Colon (tissue), 2 donors: ENCODE data around the gene FREM1.
A peak's percentile ranks its signal among the peaks of the same experiment; 100 is the strongest.

ENCODE experiments used
- FAIRE-seq: peaks from 2 replicates; lab custom pipeline; 2012; peaks lifted over from hg19 to GRCh38; lab: Jason Lieb, UNC
- donor health status: control.
- donor health status: control.

The FREM1 gene

DNA sequence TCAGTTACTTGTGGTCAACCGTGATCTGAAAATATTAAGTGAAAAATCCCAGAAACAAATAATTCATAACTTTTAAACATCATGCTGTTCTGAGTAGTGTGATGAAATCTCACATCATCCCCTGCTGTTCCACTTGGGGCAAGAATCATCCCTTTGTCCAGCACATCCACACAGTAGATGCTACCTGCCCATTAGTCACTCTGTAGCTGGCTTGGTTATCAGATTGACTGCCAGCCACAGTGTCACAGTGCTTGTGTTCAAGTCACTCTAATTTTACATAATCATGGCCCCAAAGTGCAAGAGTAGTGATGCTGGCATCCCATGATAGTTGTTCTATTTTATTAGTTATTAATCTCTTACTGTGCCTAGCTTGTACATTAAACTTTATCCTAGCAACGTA, 148.6 kb downstream of the FREM1 start:
- FAIRE-seq = no peak

DNA sequence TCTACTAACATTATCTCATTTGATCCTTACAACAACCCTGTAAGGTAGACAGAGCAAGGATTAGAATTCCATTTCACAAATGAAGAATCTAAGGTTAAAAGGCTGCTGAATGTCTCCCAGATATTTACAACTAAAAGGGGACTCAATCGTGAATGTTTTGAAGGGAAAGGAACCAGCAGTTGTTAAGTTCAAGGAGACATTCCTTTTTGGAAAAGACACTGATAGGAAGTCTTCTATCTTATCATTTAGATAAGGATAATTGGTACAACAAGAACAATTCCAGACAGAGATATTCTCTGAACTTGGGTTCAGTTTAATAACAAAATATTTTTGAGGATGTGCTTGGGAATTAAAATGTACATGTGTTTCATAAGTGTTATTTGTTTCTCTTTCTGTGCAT, 150.2 kb downstream of the FREM1 start:
- FAIRE-seq = no peak

DNA sequence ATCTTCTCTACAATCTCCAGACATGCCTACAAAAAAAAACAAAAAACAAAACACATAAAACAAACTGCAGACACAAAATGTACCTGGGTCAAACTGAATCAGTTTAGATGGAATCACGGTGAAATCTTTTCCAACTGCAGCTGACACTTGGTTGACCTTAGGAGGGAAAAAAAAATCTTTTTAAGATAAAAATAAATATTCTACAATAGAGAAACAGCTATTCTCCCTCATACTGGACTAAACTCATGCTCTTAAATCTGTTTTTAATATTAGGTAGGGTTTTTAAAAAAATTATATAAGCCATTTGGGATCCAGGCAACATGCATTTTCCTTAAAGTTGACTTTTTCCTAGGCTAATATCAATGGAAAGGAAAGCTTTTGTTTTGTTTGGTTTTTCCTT, 153.9 kb downstream of the FREM1 start:
- FAIRE-seq = no peak

DNA sequence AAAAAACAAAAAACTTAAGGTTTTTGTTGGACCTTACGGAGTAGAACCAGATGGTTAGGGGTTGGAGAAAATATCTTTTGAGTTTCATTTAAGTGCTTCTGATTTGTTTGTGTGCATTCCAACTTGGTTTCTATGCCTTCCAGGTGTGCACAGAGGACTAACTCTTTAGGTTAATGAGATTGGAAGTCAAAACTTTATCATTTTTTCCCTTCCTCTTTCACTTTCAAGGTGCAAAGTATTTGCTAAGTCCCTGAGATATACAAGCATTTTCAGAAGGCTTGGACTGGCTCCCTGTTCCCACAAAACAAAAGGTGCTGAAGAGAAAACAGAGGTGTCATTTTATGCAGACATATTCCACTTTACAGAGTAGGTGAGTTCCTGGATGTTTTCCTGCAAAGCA, 157.4 kb downstream of the FREM1 start:
- no peak for FAIRE-seq

DNA sequence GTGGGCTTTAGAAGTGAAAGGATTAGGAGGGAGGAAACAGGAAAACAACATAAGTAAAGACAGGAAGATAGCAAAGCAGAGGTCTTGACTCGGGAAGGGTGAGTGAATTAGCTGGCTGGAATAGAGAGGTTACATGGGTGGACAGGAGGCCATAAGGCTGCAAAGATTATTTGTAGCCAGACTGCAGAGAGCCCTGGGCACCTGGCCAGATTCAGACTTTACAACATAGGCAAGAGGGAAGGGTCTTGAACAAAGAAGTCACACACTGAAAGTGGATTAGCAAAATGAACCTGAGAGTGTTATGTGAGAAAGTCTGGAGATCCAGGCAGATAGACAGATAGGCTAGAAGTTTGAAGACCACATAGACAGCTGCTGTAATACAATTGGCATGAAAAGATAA, 158.0 kb downstream of the FREM1 start:
- FAIRE-seq = no peak

DNA sequence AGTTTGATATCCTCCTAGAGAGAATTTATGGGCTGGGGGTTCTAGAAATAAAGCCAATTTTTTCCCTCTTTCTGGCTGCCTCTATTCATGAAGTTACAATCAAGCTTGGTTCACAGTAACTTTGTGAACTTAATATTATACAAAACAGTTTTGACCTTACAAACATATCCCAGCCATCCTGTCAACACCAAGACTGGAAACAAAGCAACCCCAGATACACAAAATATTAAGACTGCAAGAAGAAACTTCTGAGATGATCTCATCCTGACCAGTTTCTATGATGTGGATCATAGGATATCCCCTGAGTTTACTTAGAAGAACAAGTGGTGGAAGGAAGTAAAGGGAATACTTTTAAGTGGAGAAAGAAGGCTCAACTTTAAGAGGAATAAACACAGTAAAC, 159.4 kb downstream of the FREM1 start:
- FAIRE-seq = no peak

DNA sequence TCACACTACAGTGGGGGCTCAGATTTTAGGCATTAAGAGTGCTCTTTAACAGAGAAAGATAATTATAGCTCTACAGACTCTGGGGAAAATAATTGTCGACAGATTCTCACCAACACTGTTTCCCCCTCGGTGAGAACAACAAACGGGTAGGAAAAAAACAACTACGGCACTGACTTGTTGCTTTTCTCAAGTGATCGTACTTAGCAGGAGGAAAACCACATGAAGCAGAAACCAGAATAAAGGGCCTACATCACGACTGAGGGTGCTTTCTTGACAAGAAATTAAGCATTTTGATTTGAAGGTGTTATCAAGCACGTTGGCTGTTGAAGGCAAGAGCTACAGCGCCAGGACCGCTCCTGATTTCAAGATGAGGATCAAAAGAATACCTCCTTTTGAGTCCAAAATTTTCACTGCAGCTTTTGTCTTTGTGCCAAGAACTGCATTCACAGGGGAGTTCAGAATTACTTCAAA, 160.5 kb downstream of the FREM1 start:
- FAIRE-seq = no peak

DNA sequence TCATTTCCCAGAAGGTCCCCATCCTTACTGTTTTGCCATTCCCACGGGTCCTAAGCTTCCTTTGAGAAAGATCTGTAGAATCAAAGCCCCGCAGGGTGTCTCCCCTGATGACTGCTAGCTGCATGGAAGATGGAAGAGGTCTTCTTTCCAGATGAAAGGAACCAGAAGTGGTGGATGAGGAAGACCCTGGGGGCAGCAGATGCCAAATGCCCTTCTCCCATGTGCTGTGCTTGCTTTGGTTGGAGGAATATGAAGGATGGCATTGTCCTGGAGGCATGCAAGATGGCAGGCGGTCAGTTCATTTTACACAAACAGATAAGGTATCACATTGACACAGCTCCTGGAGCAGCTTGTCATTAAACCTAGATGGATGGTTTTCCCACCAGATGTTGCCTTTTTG, 161.9 kb downstream of the FREM1 start:
- no peak for FAIRE-seq

DNA sequence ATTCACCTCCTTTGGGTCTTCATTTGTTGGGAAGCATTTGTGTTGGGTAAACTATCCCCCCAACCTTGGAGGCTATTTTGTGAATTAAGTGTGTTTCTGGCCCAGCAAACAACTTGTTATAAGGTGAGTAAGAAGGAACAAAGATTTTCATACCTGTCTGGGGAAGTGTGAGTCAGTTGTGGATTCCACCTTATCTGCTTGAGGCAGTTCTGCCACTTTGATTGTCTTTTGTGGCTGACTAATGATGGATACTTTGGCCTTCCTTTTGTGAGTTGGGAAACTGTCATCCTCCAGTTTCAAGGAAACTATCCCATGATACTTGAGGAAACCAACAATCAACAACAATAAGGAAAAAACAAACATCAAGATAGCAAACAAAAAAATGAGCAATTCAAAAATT, 163.1 kb downstream of the FREM1 start:
- FAIRE-seq = no peak

DNA sequence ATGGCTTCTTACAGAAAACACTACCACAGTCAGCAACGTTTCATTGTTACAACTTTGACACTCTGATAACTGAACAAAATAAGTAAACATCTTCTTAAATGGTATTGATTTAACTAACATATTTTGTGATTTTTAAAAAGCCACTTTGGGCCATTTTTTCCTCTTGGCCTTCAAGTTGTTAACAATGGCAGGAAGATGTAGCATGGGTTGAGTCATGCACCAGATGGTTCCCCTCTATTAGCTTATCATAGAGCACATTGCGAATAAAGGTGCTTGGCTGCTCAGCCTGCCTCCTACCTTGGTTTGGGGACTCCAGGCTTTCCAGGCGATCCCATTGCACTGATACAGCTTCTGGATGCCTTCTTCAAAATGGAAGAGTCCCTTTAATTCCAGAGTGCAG, 163.6 kb downstream of the FREM1 start:
- FAIRE-seq = no peak

DNA sequence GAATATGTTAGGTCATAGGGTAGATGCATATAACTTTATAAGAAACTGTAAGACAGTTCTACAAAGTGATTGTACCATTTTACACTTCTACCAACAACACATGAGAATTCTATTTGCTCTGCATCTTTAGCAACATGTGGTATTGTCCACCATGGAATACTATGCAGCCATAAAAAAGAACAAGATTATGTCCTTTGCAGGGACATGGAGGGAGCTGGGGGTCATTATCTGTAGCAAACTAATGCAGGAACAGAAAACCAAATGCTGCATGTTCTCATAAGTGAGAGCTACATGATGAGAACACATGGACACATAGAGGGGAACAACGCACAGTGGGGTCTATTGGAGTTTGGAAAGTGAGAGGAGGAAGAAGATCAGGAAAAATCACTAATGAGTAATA, 165.5 kb downstream of the FREM1 start:
- no peak for FAIRE-seq

DNA sequence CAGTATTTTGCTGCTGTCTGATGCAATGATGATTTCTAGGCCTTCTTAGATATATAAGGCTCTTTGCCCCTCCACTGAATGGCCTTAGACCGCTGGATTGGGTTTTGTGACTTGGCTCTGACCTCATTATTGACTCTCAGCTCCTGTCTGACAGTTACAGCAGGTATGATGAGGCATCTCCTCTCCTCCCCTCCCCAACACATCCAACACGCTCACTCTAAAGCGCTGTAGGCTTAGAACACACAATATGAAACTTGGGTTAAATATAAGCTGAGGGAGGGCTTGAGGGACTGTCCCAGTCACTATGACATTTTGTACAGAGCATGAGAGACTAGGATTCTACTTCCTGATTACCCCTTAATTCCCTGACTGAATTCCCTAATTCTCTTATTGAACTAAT, 168.9 kb downstream of the FREM1 start:
- no peak for FAIRE-seq

DNA sequence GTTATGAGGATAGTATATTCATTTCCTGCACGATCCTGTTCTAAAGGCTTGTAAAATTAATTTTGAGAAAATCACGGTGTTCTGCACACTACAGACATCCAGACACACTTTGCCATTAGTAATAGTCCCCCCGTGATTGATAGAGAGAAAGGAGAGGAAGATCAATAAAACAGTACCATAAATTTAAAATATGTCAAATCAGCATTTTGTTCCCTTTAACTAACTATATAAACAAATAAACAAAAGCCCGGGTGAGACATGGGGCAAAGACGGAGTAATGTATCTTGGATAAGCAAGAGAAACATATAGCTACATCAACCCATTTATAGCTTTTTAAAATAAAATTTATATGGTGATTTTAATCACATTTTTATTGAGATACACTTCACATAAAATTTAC, 177.1 kb downstream of the FREM1 start:
- FAIRE-seq = no peak

DNA sequence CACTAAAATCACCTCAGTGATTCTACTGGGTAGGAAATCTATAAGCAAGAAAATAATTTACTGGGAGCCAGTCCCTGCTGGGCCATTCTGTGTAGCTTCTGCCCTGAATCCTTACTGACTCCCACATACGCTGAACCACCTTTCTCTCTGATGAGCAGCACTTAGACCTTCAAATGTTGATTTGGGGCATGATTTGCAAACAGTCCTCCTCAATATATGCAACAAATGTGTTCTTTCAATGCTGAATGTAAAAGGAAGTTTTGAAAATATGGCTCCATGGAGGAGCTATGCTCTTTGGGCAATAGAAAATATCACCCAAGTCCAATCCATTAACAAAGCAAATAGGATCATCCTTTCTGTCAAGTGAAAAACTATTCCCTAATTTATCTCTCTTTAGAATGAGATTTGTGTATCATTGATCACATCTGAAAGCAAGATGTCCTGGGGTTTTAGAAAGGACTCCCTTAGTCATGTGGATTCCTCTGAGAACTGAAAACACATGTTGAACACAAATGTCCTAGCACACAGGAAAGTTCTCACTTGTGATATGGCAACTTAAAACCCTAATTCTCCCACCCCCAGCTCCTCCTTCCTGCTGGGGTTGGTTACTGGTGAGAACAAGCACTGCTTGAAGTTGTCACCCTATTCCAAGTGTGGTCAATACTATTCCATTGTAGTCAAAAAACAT, 178.8 kb downstream of the FREM1 start:
- no peak for FAIRE-seq

DNA sequence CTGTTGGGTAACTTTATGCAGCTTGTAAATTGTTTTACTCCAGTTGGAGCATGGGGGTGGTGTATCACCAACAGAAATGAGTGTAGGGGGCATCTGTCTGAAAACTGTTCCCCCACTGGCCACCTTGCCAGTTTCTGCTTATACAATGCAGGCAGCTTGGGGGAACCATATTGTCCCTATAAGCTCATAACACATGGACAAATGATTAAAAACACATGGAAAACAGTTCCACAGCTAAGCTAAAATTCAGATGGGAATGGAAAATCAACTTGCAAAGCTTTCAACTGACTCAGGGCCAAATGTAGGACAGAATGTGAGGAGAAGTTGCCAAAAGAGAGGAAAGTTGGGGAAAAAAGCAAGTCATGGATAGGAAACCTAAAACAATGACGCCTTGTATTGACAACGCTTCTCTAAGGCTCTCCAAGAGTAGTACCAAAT, 179.7 kb downstream of the FREM1 start:
- FAIRE-seq = no peak

DNA sequence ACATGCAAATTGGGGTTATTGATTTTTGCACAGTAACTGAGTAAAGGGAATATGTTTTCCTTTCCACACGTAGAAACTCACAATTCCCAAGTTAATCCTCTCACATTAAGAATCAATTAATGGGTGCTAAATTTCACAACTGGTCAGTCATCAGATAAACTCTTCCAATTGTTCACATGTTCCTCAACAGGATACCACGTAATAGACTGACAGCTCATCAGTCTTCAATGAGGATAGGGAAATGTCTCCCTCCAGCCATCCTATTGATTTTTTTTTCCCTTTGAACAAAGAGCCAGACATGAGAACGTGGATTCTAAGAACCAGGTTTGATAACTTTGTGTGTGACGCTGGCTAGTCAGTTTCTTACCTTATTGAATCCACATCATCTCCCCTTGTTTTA, 186.9 kb downstream of the FREM1 start:
- no peak for FAIRE-seq

DNA sequence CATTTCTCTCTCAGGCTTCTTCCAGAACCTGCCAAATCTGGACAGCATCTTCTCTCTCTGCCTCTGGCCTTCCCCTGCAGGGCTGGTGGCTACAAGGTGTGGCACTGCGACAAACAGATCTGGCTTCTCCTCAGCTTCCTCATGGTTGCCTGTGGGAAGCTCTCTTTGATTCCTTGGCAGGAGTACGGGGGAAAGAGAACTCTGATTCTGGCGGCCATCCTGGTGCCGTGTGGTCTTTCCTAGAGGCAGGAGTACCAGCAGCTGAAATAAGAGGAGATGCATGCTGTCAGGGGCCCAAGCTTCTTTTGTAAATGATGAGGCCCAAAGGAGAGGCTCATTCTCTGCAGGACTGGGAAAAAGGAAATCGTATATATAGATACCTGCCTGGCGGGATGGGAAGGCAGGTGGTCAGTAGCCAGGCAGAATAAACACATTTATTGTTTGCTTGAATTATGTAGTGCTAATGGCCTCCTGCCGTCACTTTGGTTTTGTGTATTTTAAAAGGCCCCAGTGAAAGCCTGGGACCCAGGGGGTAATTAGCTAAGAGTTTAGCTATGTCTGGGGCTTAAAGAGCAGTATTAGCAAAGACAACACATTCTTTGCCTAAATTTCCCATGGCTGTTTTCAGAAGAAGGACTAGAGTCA, 187.7 kb downstream of the FREM1 start, which contains the start of gene CER1:
Gene CER1, minus strand, starts transcription at position 343 of the 645 bp plus-strand sequence. Its CDS starts 61 bp downstream, at position 282.
- FAIRE-seq = no peak

DNA sequence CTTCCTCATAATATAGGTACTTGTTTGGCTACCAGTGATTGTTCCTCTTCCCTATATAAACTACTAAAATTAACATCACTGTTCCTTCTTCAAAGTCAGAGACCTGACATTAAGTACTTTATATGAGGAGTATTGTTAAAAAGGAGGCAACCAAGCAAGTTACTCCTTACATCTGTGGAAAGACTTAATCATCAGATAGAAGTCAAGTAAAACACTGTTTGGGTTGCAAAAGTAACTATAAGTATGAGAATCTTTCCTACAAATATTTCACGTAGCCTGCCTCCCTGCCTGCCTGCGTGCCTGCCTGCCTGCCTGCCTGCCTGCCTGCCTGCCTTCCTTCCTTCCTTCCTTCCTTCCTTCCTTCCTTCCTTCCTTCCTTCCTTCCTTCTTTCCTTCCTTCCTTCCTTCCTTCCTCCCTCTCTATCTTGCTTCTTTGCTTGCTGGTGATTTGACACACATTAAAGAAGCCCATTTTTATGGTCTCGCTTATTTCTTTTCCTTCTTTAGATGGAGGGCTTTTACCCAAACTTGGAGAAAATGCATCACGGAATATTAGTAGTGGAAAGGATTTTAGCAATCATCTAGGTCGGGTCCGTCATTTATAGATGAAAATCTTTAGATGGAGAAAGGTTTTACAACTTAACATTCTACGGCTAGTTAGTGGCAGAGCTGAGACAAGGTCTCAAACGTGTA, 190.9 kb downstream of the FREM1 start:
- no peak for FAIRE-seq

DNA sequence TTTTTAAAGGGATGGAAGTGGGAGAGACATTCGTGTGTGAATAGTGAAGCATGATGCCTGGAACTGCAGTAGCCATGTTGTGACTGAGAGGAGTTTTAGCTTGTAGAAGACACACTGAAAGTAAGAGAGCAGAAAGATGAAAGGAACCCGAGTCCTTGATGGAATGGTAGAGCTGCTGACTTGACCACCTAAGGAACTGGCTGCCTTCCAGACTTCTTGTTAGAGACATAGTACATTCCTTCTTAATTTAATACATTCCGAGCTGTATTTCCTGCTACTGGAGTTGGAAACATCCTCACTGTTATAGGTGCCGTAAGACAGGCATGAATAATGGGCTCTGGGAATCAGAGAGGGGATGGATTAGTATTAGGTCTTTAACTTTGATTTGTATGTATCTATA, 195.1 kb downstream of the FREM1 start:
- no peak for FAIRE-seq

DNA sequence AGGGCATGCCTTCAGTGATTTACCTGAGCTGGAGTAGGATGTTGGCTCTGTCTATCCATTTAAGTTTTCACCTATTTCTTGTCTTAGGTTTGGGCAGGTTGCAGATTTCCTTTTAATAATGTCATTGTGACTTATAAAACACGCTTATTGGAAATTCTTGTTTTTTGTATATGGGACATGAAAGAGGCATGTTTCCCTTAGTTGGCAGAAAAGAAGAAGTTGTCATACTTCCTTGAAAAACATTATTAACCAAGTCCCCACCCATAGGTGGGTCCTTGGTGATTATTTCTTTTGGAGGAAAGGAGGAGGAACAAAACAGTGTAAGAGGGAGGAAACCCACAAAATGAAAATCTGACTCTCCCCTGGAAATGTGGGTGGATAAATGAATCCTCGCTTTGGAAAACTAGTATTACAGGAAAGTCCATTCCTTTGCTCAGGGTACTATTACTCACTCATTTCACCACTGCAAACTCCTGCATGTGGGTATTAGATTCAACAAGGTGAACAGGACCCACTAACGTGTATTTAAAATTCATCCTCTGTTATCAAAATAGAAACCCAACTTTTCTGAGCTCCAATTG, 197.0 kb downstream of the FREM1 start:
- FAIRE-seq = no peak

DNA sequence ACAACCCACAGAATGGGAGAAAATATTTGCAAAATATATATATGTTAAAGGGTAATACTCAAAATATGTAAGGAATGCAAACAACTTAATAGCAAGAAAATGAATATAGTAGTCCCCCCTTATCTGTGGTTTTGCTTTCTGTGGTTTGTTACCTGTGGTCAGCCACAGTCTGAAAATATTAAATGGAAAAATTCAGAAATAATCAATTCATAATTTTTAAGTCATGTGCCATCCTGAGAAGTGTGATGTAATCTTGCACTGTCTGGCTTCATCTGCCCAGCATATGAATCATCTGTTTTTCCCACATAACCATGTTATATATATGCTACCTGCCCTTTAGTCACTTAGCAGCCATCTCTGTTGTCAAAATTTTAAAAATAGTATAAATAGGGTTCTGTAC, 199.4 kb downstream of the FREM1 start:
- no peak for FAIRE-seq

DNA sequence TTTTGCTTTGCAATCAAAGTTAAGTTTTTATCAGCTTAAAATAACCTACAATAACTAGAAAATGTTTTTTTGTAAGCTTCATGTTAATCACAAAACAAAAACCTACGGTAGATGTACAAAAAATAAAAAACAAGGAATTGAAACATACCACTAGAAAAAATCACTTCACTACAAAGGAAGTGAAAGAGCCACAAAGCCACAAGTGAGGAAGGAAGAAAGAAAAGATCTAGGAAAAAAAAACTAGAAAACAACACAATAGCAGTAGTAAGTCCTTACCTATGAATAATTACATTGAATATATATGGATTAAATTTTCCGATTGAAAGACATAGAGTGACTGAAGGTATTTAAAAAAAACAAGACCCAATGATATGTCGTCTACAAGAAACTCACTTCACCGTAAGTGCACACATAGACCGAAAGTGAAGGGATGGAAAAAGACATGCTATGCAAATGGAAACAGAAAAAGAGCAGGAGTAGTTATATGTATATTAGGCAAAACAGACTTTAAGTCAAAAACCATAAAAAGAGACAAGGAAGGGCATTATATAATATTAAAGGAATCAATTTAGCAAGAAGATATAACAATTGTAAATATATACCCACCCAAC, 203.6 kb downstream of the FREM1 start:
- FAIRE-seq = peak; percentile 51

DNA sequence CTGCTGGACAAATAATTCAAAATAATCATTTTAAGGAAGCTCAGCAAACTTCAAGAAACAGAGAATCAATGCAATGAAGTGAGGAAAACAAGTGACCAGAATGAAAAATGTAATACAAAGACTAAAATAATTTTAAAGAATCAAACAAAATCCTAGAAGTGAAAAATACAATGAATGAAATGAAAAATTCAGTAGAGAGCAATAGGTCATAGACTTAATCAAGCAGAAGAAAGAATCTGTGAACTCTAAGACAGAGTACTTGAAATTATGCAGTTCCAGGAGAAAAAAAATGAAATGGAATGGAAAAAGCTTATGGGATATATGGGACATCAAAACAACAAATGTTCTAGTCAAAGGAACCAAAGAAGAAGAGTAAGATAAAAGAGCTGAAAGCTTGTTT, 205.1 kb downstream of the FREM1 start:
- FAIRE-seq = no peak
